ENCODE measurements around the gene F13A1. TPM values are rescaled to one million over a fixed set of nuclear protein-coding genes. Genes with fewer than 3 reads are reported as not detected.

Gene F13A1
- total RNA-seq, 4 donors from 2014 or later = 110 to 530 (median 347) TPM

DNA sequence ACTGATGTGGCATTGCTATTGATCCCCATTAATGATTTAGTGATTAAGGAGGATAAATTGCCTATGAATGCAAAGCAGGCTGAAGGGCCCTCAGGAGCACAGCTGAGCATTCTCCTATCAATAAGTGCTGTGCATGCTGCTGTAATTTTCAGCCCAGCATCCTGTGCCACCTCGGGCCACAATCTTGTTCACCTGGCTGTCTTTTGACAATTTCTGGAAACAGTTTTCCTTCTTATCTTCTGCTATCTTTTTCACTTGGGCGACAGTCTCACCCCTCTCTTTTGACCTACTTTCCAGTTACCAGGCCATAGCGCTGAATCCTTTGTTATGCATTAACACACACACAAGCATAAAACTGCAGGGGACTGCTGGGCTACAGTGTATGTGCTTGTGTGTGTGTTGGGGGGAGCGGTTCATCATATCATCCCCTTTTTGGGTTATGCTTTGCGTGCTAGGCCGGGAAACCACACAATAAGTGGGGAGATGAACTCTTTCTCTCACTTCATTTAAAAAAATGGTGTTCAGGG is 60.2 kb downstream of the F13A1 start:
- TF ChIP-seq, protein P1, sequence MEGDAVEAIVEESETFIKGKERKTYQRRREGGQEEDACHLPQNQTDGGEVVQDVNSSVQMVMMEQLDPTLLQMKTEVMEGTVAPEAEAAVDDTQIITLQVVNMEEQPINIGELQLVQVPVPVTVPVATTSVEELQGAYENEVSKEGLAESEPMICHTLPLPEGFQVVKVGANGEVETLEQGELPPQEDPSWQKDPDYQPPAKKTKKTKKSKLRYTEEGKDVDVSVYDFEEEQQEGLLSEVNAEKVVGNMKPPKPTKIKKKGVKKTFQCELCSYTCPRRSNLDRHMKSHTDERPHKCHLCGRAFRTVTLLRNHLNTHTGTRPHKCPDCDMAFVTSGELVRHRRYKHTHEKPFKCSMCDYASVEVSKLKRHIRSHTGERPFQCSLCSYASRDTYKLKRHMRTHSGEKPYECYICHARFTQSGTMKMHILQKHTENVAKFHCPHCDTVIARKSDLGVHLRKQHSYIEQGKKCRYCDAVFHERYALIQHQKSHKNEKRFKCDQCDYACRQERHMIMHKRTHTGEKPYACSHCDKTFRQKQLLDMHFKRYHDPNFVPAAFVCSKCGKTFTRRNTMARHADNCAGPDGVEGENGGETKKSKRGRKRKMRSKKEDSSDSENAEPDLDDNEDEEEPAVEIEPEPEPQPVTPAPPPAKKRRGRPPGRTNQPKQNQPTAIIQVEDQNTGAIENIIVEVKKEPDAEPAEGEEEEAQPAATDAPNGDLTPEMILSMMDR (IDR thresholded peaks at IDR 0.05; ENCODE audit: low read depth) = no peak

DNA sequence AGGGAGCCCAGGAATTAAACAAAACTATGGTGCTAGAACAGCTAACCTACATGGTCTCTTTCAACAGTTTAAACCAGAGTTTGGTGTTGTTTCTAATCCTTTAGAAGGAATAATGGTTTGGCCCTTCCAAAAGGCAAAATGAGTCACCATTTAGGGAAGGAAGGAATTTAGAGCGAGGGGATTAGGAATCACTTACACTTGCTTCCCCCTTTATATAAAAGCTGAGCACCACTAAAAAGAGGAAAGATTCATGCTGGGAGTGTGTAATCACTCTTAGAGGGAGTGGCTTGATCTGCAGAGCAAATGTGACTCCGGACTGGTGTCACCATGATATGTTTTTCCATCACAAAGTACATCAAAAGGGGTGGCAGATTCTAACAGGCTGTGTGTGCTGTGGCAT is 63.6 kb downstream of the F13A1 start:
- TF ChIP-seq, protein P1 (IDR thresholded peaks at IDR 0.05; ENCODE audit: low read depth) = no peak

DNA sequence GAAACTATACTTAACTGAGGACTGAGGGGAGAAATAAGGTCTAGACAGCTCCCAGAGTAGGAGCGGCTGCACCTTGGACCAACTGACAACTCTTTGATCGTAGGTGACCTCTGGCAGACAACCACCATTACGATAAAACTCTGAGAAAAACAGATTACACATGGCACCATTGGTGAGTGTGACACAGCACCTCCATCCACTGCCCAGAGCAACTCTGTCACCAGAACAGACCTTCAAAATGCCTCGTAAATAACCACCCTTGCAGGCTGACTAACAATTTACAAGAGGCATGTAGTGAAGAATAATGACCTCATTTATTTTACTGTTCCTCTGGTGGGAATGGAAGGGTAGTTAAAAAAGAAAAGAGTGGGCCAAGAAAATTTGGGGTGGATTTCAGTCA is 64.2 kb downstream of the F13A1 start:
- TF ChIP-seq, protein P1 (IDR thresholded peaks at IDR 0.05; ENCODE audit: low read depth) = no peak

DNA sequence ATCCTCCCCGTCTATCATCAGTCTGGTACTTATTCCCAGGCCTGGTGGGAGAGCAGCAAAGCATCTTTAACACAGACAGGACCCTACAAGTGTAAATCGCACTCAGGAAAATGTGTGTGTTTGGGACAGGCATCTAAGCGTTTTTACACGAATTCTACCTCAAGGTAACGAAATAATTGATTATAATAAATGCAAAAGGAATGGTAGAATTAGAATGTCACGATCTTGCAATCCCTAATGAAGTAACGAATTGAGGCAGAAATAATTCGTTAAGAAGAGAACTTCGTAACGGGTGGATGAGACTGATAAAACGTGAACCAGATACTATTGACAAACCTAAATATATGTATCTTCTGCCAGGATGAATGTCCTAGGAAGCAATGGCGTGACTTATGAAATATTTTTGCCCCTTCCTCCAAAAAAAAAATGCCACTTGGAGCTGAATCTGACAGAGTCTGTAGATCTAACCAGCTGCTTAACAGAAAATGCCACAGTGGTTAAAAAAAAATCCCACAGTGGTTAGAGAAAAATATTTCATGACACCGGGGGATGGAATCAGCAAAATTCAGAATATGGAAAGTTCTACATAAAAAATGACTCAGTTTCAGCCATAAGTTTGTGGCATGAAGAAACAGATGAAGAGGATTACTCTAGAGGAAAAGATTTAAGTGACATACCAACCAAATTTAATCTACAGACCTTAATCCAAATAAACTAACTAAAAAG is 68.7 kb downstream of the F13A1 start:
- TF ChIP-seq, protein P1 (IDR thresholded peaks at IDR 0.05; ENCODE audit: low read depth) = no peak

DNA sequence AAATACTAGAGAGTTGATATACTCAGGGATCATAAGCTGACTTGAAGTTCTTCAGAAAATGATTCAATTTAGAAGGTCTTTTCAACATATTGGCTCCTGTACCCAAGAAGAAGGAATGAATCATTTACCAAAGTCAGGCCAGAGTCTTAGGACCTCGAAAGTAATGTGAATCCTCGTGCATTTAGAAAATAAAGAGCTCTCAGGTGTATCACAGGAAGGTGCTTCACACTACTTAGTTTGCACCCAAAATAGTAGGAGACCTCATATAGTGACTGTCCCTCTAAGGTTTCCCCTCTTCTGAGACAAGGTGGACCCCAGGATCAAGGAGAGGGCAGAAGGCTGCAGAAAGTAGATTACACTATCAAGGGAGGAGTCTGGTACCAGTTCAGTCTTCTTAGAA is 71.8 kb downstream of the F13A1 start:
- TF ChIP-seq, protein P1 (IDR thresholded peaks at IDR 0.05; ENCODE audit: low read depth) = no peak

DNA sequence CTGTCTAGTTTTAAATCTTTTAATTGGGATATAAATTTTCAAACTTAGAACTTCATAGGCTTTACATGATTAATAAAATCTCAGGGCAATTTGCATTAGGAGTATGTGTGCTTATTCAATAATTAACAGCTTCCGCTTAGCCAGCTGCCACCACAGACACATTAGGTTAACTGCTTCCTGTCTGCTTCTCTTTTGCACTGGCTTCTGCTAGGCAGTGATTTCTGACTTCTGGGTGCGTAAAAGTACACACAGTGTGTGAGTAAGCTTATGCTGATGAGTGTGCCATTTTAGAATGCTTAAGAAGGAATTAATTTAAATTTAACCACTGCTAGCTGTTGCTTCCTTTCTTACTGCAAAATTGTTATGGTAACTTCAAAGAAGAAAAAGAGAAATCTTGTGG is 73.9 kb downstream of the F13A1 start:
- TF ChIP-seq, protein P1 (IDR thresholded peaks at IDR 0.05; ENCODE audit: low read depth) = no peak

DNA sequence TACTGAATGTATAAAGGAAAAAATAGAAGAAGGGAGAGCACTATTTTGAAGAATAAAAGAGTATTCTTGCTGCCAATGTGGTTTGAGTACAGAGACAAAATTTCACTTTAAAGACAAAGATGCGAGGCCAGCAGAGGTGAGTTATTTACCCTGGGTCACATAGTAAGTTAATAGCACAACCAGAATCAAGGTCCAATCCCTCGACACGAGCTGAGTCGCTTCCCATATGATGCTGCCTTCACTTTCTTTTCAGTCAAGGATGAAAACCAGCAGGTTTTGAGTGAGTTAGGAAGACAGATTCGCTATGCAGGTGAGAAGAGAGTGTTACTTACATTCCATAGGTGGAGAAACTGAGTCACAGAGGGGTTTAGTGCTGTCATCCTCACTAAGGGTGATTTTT is 75.8 kb downstream of the F13A1 start:
- TF ChIP-seq, protein P1 (IDR thresholded peaks at IDR 0.05; ENCODE audit: low read depth) = no peak

All from subcutaneous adipose tissue (tissue), 4 donors.